GM20431 (cell line): ENCODE measurements around the gene F9.
"Not testable (repeated sequence)": the region's sequence is repeated elsewhere in the genome, so short reads cannot be mapped to it uniquely, and the experiment has no call there.

ENCODE experiments used
- in situ Hi-C: fragments of 300-500 bp; cut with MseI, MboI; formaldehyde crosslinking; loops from one replicate; pipeline ENCODE4 v1.15.0; 2020; ENCODE audit warnings: low sequenced_read_pairs; ENCODE audit not compliant: unreplicated experiment

The F9 gene

GRCh38 chrX:139530550-139530949 lies at the start of gene F9:
F9 (plus strand) TSS chrX:139530739; CDS start chrX:139530765, 26 bp downstream.
- in situ Hi-C loops = no loop called here

GRCh38 chrX:139483699-139484098 lies 46.8 kb upstream of the F9 start:
- in situ Hi-C loops = no loop called here

GRCh38 chrX:139484591-139484990 lies 45.9 kb upstream of the F9 start:
- in situ Hi-C loops = no loop called here

GRCh38 chrX:139495324-139495723 lies 35.2 kb upstream of the F9 start:
- in situ Hi-C loops = no loop called here

- in situ Hi-C loops = no loop called here
Observed at GRCh38 chrX:139506333-139506732, 24.2 kb upstream of the F9 start.

- in situ Hi-C loops = no loop called here
Observed at GRCh38 chrX:139508099-139508498, 22.4 kb upstream of the F9 start.

- in situ Hi-C loops = no loop called here
Observed at GRCh38 chrX:139518475-139518874, 12.1 kb upstream of the F9 start.

GRCh38 chrX:139528829-139529228 lies 1.7 kb upstream of the F9 start:
- in situ Hi-C loops = not testable (repeated sequence)

GRCh38 chrX:139532834-139533233 lies 2.3 kb downstream of the F9 start:
- in situ Hi-C loops = no loop called here

- in situ Hi-C loops = no loop called here
Observed at GRCh38 chrX:139533444-139533843, 2.9 kb downstream of the F9 start.

GRCh38 chrX:139538907-139539790 lies 8.6 kb downstream of the F9 start:
- in situ Hi-C loops = no loop called here

GRCh38 chrX:139542652-139543051 lies 12.1 kb downstream of the F9 start:
- in situ Hi-C loops = no loop called here

- in situ Hi-C loops = no loop called here
Observed at GRCh38 chrX:139543920-139544319, 13.4 kb downstream of the F9 start.

- in situ Hi-C loops = no loop called here
Observed at GRCh38 chrX:139544591-139544990, 14.1 kb downstream of the F9 start.

GRCh38 chrX:139554376-139554775 lies 23.8 kb downstream of the F9 start:
- in situ Hi-C loops = no loop called here

GRCh38 chrX:139554991-139555675 lies 24.6 kb downstream of the F9 start:
- in situ Hi-C loops = no loop called here

- in situ Hi-C loops = no loop called here
Observed at GRCh38 chrX:139559383-139560042, 29.0 kb downstream of the F9 start.

GRCh38 chrX:139560221-139560620 lies 29.7 kb downstream of the F9 start:
- in situ Hi-C loops = no loop called here

GRCh38 chrX:139563251-139563650 lies 32.7 kb downstream of the F9 start:
- in situ Hi-C loops = no loop called here

GRCh38 chrX:139566981-139567380 lies 36.4 kb downstream of the F9 start:
- in situ Hi-C loops = no loop called here

GRCh38 chrX:139581068-139581467 lies 50.5 kb downstream of the F9 start:
- in situ Hi-C loops = no loop called here
